Upper lobe of right lung (tissue), 1 donor: ENCODE results near the gene LOXHD1. TPM values are rescaled to one million over a fixed set of nuclear protein-coding genes. Genes with fewer than 3 reads are reported as not detected.
A peak's percentile ranks its signal among the peaks of the same experiment; 100 is the strongest.

Source experiments
- ATAC-seq: fragments of 200-7000 bp; cut with Tn5 transposase; one replicate; pipeline ENCODE4 v1.9.1; 2020; ENCODE audit warnings: mild to moderate bottlenecking, moderate library complexity
- DNase-seq: peaks from one replicate; pipeline ENCODE4 v3.0.0-alpha.2; 2020
- H3K27ac ChIP-seq: fragments of 200-600 bp; one replicate; pipeline ENCODE4 v1.8.0; 2022
- H3K27me3 ChIP-seq: fragments of 200-600 bp; one replicate; pipeline ENCODE4 v1.8.0; 2022; ENCODE audit warnings: mild to moderate bottlenecking
- H3K36me3 ChIP-seq: fragments of 200-600 bp; one replicate; pipeline ENCODE4 v1.8.0; 2022
- H3K4me1 ChIP-seq: fragments of 200-600 bp; one replicate; pipeline ENCODE4 v1.8.0; 2022
- H3K4me3 ChIP-seq: fragments of 200-600 bp; one replicate; pipeline ENCODE4 v1.8.0; 2022; ENCODE audit warnings: mild to moderate bottlenecking
- H3K9me3 ChIP-seq: fragments of 200-600 bp; one replicate; pipeline ENCODE4 v1.8.0; 2022
- CTCF ChIP-seq: fragments of 200-600 bp; IDR thresholded peaks from one replicate; pipeline ENCODE4 v1.8.0; 2022; ENCODE audit warnings: antibody characterized with exemption
- intact Hi-C: fragments of 100-400 bp; cut with DNase I; formaldehyde crosslinking; loops from one replicate; pipeline ENCODE4 v1.11.0; 2022
- total RNA-seq: library from RNA; stranded (reverse); fragmentation: NEBNext Ultra II Directional; extraction: Animal tissue kit (Norgen Biotek cat#: 25700); gene quantifications from one replicate; pipeline ENCODE4 v1.2.1, GENCODE V29; 2021
- donor health status: DM: no; HTN: yes; CAD: no; lungs with severe emphysema.

Gene LOXHD1
- total RNA-seq, 1 donor from 2014 or later = 2.7 TPM

- Histone ChIP-seq H3K9me3 (no peaks in the 10 kb centered on the region), H3K4me3 (no peak overlapping the region), H3K27me3 (no peaks in the 10 kb centered on the region), H3K27ac (no peak overlapping the region), H3K4me1 (no peaks in the 10 kb centered on the region), H3K36me3 (no peaks in the 10 kb centered on the region)
- no peak for TF ChIP-seq CTCF
- DNase-seq = no peak
- ATAC-seq = peak; percentile 26
- intact Hi-C loops = no loop called here
Observed at GRCh38 chr18:46688853-46689525, 32.0 kb upstream of the LOXHD1 start.

- no peaks in the 10 kb centered on the region for H3K27me3 ChIP-seq
- DNase-seq (no peak), ATAC-seq (no peak)
- no peak for TF ChIP-seq CTCF
- H3K4me1 ChIP-seq = no peaks in the 10 kb centered on the region
- H3K27ac ChIP-seq = no peak overlapping the region
- intact Hi-C loops = no loop called here
- H3K36me3 ChIP-seq = no peaks in the 10 kb centered on the region
- H3K9me3 ChIP-seq = no peaks in the 10 kb centered on the region
- H3K4me3 ChIP-seq = no peak overlapping the region
Observed at GRCh38 chr18:46686186-46686585, 29.2 kb upstream of the LOXHD1 start.

GRCh38 chr18:46683252-46683651 lies 26.2 kb upstream of the LOXHD1 start:
- H3K27me3 ChIP-seq = no peaks in the 10 kb centered on the region
- no peak overlapping the region for H3K27ac ChIP-seq
- H3K4me1 ChIP-seq = no peaks in the 10 kb centered on the region
- intact Hi-C loops = no loop called here
- no peak for TF ChIP-seq CTCF
- DNase-seq (no peak), ATAC-seq (no peak)
- no peaks in the 10 kb centered on the region for H3K36me3 ChIP-seq
- H3K4me3 ChIP-seq = no peak overlapping the region
- no peaks in the 10 kb centered on the region for H3K9me3 ChIP-seq

GRCh38 chr18:46680784-46681695 lies 24.0 kb upstream of the LOXHD1 start:
- TF ChIP-seq CTCF = no peak
- Histone ChIP-seq H3K4me3 (no peak overlapping the region), H3K4me1 (no peaks in the 10 kb centered on the region), H3K9me3 (no peaks in the 10 kb centered on the region), H3K27me3 (no peaks in the 10 kb centered on the region), H3K27ac (no peak overlapping the region), H3K36me3 (no peaks in the 10 kb centered on the region)
- intact Hi-C loops = no loop called here
- no peak for ATAC-seq
- no peak for DNase-seq

- no peaks in the 10 kb centered on the region for H3K9me3 ChIP-seq
- ATAC-seq (peak; percentile 5), DNase-seq (no peak)
- H3K27me3 ChIP-seq = peaks cover 4% of the 10 kb centered on the region
- intact Hi-C loops = no loop called here
- no peaks in the 10 kb centered on the region for H3K36me3 ChIP-seq
- no peak overlapping the region for H3K4me3 ChIP-seq
- no peak overlapping the region for H3K27ac ChIP-seq
- H3K4me1 ChIP-seq = no peaks in the 10 kb centered on the region
- no peak for TF ChIP-seq CTCF
Observed at GRCh38 chr18:46679846-46680598, 23.0 kb upstream of the LOXHD1 start.
